Left renal cortex interstitium (tissue), 4 donors: Measurements from ENCODE around the gene REP15. TPM values are rescaled to one million over a fixed set of nuclear protein-coding genes. Genes with fewer than 3 reads are reported as not detected.
"Not testable (repeated sequence)": the region's sequence is repeated elsewhere in the genome, so short reads cannot be mapped to it uniquely, and the experiment has no call there.

Experiments
- DNase-seq, 4 donors: peaks; one replicate each; pipeline ENCODE4 v3.0.0-alpha.2; 2013; ENCODE audit warnings: low read depth in 4 of 4, low spot score in 2 of 4, missing footprints in 1 of 4
- polyA plus RNA-seq, 4 donors: library from polyadenylated mRNA; unstranded; fragments of 120-200 nt; gene quantifications; one replicate each; pipeline ENCODE4 v1.2.1, GENCODE V29; 2013; ENCODE audit not compliant: insufficient read length in 4 of 4

Gene REP15, protein sequence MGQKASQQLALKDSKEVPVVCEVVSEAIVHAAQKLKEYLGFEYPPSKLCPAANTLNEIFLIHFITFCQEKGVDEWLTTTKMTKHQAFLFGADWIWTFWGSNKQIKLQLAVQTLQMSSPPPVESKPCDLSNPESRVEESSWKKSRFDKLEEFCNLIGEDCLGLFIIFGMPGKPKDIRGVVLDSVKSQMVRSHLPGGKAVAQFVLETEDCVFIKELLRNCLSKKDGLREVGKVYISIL
- 1 to 10 TPM; 1.6 to 3.6 (median 2.5) TPM for polyA plus RNA-seq

DNA sequence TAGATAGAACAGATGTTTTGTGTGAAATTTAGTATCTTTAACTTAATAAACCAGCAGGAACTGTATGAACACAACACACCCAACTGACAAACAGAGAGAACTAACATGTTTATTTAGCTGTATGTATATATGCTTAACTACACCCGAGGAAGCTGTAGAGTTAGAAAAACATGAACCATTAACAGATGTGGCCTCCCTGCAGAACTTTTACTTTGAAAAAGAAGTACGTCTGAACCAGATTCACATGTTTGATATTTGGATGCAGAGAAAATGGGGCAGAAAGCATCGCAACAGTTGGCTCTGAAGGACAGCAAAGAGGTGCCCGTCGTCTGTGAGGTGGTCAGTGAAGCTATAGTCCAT is at the start of gene REP15:
Gene REP15, plus strand, starts transcription at position 155 of the 360 bp plus-strand sequence. Its CDS starts 116 bp downstream, at position 271.
- no peak for DNase-seq

DNA sequence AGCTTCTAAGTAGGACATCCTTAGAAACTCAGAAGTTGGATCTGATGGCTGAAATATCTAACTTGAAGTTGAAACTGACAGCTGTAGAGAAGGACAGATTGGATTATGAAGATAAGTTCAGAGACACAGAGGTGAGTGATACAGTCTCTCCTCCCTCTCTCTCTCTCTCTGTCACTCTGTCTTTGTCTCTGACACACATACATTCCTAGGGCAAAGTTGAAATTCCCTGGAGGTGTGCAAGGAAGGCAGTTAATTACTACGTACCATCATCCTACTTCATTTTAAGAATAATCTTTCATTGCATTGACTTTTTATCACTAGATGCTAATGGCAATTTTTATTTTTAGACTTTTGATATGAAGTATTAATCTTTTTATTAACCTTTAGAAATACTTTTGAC is 46.2 kb upstream of the REP15 start:
- DNase-seq: no peak

DNA sequence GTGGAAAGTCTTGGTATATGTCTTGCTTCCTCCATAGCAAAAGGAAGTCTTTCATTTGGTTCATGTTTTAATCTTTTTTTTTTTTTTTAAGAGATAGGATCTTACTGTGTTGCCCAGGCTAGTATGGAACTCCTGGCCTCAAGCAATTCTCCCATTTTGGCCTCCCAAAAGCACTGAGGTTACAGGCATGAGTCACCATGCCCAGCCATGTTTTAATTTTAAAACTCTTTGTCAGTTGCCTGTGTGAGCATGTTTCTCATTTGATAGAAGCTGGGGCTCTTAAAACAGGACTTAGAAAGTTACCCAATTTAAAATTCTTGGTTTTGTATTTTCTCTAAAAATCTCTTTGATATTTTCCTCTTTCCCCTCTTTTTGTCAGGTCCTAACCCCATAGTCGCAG is 45.0 kb upstream of the REP15 start:
- DNase-seq: no peak

DNA sequence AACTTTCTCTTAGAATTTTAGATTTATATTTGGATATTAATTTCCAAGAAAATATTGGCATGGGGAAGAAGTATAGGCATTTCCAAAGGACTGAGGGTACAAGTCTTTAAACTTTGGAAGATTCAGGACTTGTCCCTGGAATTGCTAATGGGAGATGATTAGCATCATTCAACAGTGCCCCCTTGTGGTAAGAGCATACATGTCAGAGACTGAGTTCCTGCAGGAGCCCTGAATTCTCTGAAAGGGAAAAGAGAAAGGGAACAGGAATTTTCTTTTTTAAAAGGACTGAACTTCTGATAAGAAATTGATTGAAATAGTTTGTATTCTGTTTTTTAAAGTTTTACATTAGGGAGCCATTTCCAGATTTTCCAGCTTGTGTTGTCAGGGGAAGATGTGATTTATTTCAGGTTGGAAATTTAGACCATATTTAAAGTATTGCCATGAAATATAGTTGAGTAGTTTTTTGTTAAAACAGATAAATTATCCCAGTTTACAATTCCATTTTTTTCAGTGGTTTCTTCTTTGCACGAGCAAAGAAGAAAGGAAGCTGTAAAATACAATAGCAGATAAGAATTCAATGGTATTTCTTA is 44.0 kb upstream of the REP15 start:
- DNase-seq: peak; percentile 37 to 76 (median 64)

DNA sequence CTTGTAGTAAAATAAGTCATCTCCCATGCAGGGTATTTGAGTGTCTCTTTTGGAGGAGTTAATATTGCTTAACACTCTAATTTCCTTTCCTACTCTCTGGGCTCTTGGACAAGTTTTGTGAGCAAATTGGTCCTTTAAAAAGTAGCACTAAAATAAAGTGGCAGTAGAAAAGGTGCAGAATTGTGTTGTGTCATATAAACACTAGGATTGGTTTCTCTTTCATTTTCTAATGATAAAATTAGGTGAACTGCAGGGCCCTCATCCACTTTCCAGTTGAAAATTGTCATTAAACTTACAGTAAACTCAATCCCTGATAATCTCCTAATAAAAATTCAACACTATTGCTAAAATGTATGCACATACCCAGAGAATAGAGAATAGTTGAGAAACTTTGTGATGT is 42.6 kb upstream of the REP15 start:
- DNase-seq: no peak

DNA sequence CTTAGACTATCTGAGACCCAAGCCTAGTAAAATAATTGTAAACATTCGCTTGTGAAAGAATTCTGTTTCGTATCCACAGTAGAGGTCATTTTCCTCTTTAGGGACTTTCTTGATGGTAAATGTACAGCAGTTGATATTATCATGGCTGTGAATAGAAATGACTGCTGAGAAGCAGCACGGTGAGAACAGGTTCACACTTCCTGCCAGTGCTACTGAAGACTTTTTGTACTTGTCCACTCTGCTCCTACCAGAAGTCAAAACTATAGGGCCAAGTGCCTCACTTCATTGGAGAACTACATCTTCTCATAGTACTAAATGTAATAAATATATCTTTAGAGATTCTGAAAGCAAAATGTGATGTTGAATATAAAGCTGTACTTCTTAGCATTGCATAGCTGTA is 40.8 kb upstream of the REP15 start:
- not testable (repeated sequence) for DNase-seq

DNA sequence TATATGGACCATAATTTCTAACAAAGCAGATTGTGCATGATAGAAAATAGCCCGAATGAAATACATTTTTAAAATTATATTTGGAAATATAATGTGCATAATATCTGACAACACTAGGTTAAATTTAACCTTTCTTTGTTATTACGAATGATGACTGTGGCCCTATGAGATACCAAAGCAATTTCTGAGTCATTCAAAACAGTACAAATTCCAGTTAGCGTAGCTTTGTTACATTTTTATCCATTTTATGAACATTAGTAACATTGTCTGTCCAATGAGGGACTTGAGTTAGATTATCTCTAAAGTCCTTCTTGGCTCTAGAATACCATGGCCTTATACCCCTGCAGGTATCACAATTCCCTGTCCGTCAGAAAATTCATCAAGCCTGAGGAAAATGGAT is 39.0 kb upstream of the REP15 start:
- no peak for DNase-seq

DNA sequence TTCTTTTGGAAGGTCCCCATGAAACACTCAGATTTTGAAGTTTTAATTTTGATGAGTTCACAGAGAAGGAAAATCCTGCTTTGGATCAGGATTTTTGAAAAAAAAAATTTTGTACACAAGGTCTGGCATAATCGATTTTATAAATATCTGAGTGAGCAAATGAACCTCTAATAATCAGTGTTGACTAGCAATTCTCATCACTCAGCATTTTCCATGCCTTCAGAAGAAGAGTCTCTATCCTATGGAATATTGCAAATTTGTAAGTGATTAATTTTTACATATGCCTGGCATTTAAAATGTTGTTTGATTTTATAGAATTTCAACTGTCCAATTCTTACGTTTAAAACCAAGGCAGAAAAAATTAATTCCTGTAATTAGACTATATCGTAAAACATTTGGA is 30.5 kb upstream of the REP15 start:
- no peak for DNase-seq

DNA sequence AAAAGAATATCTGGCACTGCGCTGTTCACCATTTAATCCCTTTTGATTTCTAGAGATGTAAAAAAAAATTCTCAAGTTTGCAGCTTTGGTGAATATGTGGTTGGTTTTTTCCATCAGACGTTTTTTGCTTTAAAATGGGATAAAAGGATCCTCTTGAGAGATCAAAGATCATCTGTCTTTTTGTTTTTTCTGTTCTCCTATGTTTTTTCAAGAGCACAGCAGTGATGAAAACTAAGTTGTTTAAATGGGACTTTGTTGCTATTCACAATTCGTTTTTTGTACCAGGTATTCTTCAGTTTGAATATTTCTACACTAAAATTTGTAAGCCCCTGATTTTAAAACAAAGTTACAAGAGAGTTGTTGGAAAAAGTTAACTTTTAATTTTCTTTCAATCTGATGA is 29.7 kb upstream of the REP15 start:
- no peak for DNase-seq

DNA sequence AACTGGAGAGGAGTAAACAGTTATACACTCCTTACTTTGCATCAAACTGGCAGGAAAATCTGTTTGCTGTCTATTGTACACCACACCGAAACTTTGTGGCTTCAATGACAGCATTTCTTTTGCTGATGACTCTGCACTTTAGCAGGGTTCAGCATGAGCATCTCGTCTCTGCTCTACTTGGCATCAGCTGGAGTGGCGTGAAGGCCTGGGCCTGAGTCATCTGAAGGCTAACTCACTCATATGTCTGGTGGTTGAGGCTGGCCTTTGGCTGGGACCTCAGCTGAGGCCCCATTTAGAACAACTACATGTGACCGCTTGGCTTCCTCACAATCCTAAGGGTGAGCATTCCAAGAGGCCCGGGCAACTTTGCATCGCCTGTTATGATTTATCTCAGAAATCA is 28.7 kb upstream of the REP15 start:
- DNase-seq: no peak

DNA sequence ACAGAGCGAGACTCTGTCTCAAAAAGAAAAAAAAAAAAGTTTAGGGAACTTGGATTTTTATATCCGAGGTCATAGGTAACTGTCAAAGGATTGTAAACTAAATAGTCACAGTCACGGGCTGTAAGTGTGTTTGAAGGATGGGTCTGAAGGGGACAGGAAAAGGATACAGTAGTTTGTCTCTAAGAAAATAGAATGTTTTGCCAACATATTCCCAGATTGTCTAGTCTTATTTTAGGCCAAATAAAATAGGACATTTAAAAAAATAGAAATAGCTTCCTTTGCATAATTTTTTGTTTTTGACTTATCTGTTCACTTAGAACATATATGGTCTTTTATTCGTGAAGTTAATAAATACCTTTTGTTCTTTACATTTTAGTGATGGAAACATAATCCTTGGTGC is 24.2 kb upstream of the REP15 start:
- DNase-seq: peak in 1 of 4 donors; percentile 6

DNA sequence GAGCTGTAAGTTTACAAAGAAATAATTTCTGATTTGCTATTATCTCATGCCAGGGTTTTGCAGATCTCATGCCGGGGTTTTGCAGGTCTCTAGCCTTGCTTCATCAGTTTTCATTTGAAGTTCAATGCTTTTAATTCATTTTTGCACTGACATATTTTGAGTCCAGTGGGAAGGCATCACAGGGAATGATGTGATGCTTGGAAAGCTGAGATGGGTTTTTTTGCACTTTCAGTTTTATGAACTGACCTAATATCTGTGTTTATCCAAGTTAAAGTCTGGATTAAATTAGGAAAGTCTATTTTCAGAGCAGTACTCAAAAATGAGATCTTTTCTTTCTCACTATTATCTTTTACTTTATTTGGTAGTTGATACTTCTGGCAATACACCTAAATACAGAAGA is 23.6 kb upstream of the REP15 start:
- no peak for DNase-seq

DNA sequence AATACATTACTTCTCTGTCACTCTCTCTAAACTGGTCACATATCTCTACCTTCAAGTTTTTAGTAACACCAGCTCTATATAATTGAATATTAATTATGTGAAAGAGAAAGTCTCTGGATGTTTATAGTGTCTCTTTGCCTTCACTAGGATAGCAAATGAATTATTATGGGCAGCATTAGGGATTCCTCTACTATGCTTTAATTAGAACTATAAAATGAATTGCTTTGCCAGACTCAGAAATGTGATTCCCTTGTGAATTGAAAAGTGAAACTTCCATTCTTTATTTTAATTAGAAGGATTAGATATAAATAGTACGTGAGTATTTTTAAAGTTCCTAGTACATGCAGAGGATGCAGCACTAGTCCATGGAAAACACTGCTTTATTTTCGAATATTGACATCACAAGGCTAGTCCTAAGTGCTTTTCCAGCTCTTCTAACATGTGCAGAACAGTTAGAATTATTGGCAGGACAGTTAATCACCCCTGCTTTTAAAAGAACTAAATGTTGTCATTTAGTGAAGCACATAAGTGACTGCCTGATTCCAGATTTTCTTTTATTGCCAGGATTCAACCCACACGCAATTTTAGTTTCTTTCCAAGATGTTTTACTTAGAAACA is 23.0 kb upstream of the REP15 start:
- no peak for DNase-seq

DNA sequence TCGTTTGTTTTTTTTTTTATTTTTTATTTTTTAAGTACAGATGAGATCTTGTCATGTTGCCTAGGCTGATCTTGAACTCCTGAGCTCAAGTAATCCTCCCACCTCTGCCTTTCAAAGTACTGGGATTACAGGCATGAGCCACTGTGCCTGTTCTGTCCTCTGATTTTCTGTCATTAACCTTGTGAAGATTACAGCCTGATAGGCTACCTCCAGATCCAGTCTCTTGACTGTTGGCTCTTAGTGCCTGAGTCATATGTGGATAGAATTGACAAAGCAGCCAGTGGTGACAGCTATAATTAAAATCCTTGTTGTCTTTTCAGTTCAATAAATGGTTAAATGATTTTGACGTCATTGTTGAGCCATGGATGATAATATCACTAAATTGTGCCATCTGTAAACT is 21.3 kb upstream of the REP15 start:
- DNase-seq: no peak

DNA sequence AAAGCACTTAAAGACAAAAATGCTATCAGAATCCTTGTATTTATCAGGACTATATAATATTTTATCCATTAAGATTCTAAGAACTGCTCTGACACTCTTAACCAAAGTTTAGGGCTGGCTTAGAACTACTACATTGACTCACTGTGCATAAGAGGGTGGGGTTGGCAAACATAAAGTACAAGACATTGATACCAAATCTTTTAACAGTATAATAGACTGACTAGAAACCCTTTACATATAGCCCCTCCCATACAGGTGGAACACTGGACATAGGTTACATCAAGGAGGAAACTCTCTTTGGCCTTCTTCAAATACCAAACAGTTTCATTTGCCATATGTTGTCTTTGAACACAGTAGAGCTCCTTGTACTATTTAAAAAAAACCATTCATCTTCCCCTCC is 15.6 kb upstream of the REP15 start:
- DNase-seq: no peak

DNA sequence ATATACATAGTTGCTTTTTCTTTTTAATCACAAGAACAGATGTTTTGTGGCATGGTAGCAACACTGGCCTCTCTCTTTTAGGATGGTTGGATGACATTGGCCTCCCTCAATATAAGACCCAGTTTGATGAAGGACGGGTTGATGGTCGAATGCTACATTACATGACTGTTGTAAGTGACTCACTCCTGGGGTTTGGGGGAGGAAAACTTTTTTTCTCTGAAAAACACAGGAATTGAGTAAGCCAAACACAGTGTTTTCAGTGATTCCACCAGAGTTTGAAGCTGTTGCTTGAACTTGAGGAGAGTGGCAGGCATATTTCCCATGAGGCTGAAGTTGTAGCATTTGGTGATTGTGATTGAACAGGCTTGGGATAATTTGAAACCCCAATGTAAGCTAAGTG is 13.7 kb upstream of the REP15 start:
- no peak for DNase-seq

DNA sequence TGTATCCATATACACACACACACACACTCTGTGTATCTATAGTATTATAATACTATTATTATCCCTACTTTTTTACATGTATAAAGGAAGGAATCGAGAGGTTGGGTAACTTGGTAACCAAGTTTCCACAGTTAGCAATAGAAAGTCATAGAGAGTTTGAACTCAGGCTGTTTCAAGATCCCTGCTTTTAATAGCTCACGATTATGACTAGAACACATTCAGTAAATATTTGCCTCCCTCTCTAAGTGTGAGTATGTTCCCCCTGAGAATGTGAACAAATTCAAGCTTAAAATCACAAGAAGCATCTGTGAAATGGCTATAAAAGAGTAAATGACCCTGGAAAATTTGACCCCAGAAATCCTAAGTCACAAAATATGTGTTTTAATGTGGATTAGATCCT is 11.0 kb upstream of the REP15 start:
- DNase-seq: no peak

DNA sequence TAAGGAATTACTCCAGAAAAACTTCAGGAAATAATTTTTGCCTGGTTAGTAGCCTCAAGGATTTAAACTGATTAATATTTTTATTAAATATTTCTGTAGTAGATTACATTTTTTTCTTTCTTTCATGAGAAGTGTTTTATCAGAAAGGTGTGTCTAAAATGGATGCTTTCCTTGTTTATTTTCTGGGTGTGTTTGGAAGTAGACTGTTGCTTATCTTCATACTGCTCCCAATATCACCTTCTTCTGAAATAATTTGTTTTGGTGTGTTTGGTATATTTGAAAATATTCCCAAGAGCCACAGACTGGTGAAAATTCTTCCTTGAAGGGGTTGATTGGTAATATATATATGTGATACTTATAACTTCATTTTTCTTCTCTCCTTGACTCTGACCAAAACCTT is 10.1 kb upstream of the REP15 start:
- DNase-seq: no peak

DNA sequence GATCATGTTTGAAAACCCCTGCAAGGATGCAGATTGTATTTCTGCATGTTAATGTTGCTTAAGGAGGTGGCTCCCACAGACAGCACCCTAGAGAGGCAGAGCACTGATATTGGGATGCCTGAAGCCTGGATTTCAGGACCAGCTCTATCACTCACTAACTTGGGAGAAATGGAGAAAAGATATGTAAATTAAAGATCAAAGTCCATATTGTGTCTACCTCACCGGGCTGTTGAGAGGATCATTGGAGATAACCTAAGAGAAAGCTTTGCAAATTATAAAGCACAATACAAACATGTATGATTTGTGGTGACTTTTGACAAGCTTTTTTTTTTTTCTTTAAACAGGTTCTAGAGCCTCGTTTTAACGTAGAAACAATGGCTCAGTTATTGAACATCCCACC is 7.6 kb upstream of the REP15 start:
- DNase-seq: no peak

DNA sequence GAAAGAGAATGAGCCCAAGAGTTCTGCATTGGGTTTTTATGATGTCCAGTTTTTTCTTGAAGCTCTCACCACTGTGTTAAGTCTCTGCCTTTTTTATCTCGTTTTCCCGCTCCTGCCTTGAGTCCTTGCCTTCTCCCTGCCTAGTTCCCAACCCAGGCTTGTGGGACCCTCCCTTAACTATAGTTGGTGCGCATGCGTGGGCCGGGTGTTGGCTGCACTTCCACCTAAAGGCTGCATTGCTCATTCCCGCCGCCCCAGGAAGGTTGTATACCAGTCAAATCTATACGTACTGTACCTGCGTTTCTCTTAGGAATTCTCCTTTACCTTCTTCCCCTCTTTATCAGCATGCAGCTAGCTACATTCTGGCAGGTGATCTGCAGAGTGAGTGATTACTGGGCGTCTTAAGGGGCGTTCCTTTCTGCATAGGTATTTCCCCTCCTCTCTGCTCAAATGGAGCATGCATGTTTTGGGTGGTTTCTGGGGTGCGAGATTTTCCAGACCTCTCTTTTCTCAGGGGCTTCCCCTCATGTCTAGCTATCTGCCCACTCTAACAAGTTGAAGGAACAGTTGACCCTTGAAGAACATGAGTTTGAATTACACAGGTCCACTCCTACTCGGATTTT is 6.6 kb upstream of the REP15 start:
- no peak for DNase-seq

DNA sequence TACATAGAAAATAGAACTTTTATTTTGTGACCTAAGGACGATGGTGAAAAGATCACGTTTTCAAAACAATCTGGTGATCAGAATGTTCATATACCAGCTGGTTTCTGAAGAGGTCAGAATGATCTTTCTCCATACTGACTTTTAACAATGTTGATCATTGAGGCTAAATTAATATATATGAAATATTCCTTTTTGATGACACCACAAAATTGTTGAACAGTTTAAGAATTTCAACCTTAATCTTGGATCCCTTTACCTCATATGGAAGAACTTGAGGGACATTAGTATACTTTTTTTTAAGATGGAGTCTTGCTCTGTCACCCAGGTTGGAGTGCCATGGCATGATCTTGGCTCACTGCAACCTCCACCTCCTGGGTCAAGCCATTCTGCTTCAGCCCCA is 2.8 kb upstream of the REP15 start:
- DNase-seq: no peak
